T-helper 17 cell (primary cell): ENCODE data around the gene GHR. TPM values are rescaled to one million over a fixed set of nuclear protein-coding genes. Genes with fewer than 3 reads are reported as not detected.
"Not testable (repeated sequence)": the region's sequence is repeated elsewhere in the genome, so short reads cannot be mapped to it uniquely, and the experiment has no call there.

ENCODE experiments used
- ATAC-seq: fragments of 150-1000 bp; cut with Tn5 transposase; 2 replicates; pipeline ENCODE4 v1.10.0; 2021; ENCODE audit warnings: mild to moderate bottlenecking, moderate library complexity
- DNase-seq, 3 donors: peaks; one replicate each; pipeline versions ENCODE4 v3.0.0 to v3.0.0-alpha.2; 2020 to 2021
- H3K9me3 ChIP-seq: one replicate; pipeline ENCODE4 v1.7.0; 2013; ENCODE audit warnings: low read length, mild to moderate bottlenecking; ENCODE audit not compliant: control insufficient read depth, poor library complexity, severe bottlenecking
- H3K27ac Mint-ChIP-seq: one replicate; pipeline ENCODE4 v1.8.0; 2022; ENCODE audit warnings: mild to moderate bottlenecking, moderate library complexity, mixed read lengths
- H3K27me3 Mint-ChIP-seq: one replicate; pipeline ENCODE4 v1.8.0; 2022; ENCODE audit warnings: mixed read lengths
- H3K36me3 Mint-ChIP-seq: one replicate; pipeline ENCODE4 v1.8.0; 2022; ENCODE audit warnings: low read depth, mixed read lengths
- H3K4me1 Mint-ChIP-seq: one replicate; pipeline ENCODE4 v1.8.0; 2022; ENCODE audit warnings: mild to moderate bottlenecking, mixed read lengths
- H3K4me3 Mint-ChIP-seq: one replicate; pipeline ENCODE4 v1.8.0; 2022; ENCODE audit warnings: mild to moderate bottlenecking, moderate library complexity, mixed read lengths
- total RNA-seq, 4 donors: library from RNA in 2 of 4; stranded (reverse) in 2 of 4; gene quantifications; one replicate each; pipeline ENCODE4 v1.2.3 and lab custom pipeline; 2022 to 2026

GHR gene
- total RNA-seq, 2 donors from 2014 or later, result not detected

GRCh38 chr5:42640835-42641234 is 217.6 kb downstream of the GHR start:
- Mint-ChIP-seq H3K36me3 (no peaks in the 10 kb centered on the region), H3K27ac (no peak overlapping the region), H3K4me1 (no peaks in the 10 kb centered on the region), H3K4me3 (no peak overlapping the region), H3K27me3 (peaks cover 46% of the 10 kb centered on the region)
- no peak for ATAC-seq
- no peaks in the 10 kb centered on the region for H3K9me3 ChIP-seq
- no peak for DNase-seq

DNA sequence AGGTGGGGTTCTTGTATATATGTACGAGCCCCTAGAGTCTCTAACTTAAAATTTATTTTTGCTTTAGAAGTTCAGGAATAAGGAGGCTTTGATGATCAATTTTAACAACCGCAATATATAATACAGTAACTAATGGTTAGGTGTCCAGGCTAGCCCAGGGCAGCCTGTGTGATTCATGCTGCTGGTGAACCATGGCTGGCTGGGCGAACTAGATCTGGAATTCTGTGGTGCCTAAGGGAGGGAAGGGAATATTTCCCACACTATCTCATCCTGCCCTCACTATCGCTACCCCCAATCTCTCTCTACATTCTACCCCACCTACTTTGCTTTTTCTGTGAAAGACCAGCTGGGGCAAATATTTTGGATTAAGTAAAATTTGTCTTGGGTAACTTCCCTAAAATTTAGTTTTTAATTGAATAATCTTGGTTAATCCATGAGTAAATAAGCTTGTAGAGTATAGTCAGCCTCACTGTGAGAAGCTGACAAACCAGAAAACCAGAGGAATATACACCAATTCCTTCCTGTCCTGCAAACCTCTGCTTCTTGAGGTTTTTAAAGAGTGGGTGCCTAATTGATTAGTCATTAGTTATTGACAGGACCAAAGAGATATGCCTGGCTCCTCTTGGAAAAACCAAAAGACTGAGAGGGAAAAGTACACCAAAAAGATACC is 218.2 kb downstream of the GHR start:
- ATAC-seq (no peak), DNase-seq (no peak)
- H3K4me1 Mint-ChIP-seq, result no peaks in the 10 kb centered on the region
- no peak overlapping the region for H3K27ac Mint-ChIP-seq
- H3K4me3 Mint-ChIP-seq, result no peak overlapping the region
- no peaks in the 10 kb centered on the region for H3K9me3 ChIP-seq
- no peaks in the 10 kb centered on the region for H3K36me3 Mint-ChIP-seq
- peaks cover 46% of the 10 kb centered on the region for H3K27me3 Mint-ChIP-seq

DNA sequence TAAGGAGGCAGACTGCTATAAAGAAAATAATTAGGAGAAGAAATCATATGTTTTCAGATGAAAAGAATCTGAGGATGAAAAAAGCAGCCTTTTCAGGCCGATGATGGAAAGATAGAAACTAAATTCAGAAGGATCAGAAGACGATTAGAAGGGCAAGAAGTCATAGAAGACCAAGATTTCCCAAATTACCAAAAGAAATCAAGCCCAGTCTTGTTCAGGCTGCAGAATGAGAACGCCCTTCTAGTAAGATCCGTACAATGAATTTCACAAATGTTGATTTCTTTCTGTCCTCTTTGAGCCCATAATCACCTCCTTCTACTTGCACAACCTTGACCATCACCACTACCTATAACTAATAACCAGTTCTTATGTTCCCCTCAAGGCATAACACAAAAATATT is 218.8 kb downstream of the GHR start:
- no peaks in the 10 kb centered on the region for H3K4me1 Mint-ChIP-seq
- DNase-seq, result no peak
- H3K27ac Mint-ChIP-seq, result no peak overlapping the region
- ATAC-seq, result no peak
- H3K9me3 ChIP-seq, result no peaks in the 10 kb centered on the region
- no peaks in the 10 kb centered on the region for H3K36me3 Mint-ChIP-seq
- peaks cover 46% of the 10 kb centered on the region for H3K27me3 Mint-ChIP-seq
- H3K4me3 Mint-ChIP-seq, result no peak overlapping the region

DNA sequence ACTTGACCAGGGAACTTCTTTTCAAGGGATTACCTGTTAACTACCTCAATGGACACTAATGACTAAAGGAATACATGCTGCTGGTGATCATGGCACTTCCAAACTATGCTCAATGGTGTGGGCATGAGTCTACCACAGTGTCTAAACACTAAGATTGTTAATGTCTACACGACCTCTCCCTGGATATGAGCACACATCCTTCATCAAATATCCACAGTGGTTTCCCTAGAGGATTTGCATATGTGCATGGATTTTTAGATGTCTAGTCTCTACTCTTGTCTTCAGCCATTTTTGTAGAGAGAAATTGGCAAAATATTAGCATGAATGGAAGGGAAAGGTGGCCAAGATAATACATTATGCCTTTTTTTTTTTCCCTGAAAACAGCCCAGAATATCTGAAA is 220.1 kb downstream of the GHR start:
- Mint-ChIP-seq H3K36me3 (no peaks in the 10 kb centered on the region), H3K4me1 (no peaks in the 10 kb centered on the region), H3K4me3 (no peak overlapping the region), H3K27ac (no peak overlapping the region), H3K27me3 (peaks cover 36% of the 10 kb centered on the region)
- ATAC-seq (no peak), DNase-seq (no peak)
- no peaks in the 10 kb centered on the region for H3K9me3 ChIP-seq

DNA sequence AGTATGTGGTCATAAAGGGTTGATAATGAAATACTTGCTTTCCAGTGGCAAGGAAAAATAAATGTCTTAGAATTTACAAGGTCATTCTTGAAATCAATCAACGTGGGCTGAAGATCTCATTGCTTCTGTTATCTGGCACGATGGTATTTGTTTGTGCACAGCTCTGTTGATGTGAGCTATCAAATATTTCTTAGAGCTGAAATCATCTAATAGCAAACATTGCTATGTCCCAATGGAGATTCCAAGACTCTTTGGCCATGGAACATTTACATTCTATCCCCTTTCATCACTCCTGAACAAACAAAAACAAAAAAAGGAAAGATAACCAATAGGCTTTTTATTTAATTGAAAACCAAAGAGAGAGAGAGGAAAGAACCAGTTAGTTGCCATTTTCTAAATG is 221.9 kb downstream of the GHR start:
- Mint-ChIP-seq H3K4me1 (no peaks in the 10 kb centered on the region), H3K4me3 (no peak overlapping the region), H3K36me3 (no peaks in the 10 kb centered on the region), H3K27ac (no peak overlapping the region), H3K27me3 (peaks cover 25% of the 10 kb centered on the region)
- H3K9me3 ChIP-seq, result no peaks in the 10 kb centered on the region
- no peak for DNase-seq
- no peak for ATAC-seq

GRCh38 chr5:42648036-42648435 is 224.8 kb downstream of the GHR start:
- Mint-ChIP-seq H3K4me3 (no peak overlapping the region), H3K36me3 (no peaks in the 10 kb centered on the region), H3K4me1 (no peaks in the 10 kb centered on the region), H3K27me3 (peaks cover 7% of the 10 kb centered on the region), H3K27ac (no peak overlapping the region)
- DNase-seq (no peak), ATAC-seq (no peak)
- no peaks in the 10 kb centered on the region for H3K9me3 ChIP-seq

- no peaks in the 10 kb centered on the region for H3K4me1 Mint-ChIP-seq
- DNase-seq (no peak), ATAC-seq (no peak)
- H3K36me3 Mint-ChIP-seq, result no peaks in the 10 kb centered on the region
- no peak overlapping the region for H3K4me3 Mint-ChIP-seq
- H3K27ac Mint-ChIP-seq, result no peak overlapping the region
- peaks cover 2% of the 10 kb centered on the region for H3K27me3 Mint-ChIP-seq
- no peaks in the 10 kb centered on the region for H3K9me3 ChIP-seq
Observed at GRCh38 chr5:42648915-42649314, 225.7 kb downstream of the GHR start.

DNA sequence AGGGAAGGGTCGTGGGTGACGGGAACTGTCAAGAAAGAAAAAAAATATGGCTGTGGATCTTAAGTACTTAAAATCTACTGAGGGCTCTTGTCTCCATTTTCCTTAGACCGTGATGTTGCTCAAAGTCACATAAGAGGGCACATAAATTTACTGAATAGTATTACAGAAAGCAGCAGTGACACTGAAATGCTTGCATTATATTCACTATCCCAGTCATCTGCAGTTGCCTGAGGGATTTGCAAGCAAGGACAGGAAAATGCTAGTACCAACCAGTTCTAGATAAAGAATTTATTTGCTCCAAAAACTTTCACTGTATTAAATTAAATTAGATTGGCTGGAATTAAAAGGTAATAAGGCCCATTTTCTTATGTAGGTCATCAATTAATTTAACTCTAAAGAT is 226.8 kb downstream of the GHR start:
- Mint-ChIP-seq H3K4me1 (no peaks in the 10 kb centered on the region), H3K4me3 (no peak overlapping the region), H3K27ac (no peak overlapping the region), H3K27me3 (peaks cover 13% of the 10 kb centered on the region), H3K36me3 (no peaks in the 10 kb centered on the region)
- DNase-seq (no peak), ATAC-seq (no peak)
- no peaks in the 10 kb centered on the region for H3K9me3 ChIP-seq

DNA sequence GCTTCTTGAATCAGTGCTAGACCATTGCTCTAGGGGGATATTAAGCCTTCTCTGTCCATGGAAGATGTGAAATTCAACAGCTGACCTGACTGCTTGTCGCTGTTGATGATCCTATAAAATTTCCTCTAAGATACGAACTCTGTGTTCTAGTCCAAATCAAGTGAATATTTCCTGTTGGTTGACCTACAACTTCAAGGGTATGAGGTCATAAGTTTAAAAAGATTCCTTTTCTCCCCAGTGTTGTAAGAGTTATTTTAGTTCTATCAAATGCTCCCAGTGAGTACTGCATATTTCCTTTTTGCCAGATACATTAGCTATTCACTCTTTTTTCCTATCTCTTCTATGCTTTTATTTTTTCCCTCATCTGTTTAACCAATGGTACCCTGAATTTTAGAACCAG is 230.5 kb downstream of the GHR start:
- Mint-ChIP-seq H3K27ac (no peak overlapping the region), H3K36me3 (no peaks in the 10 kb centered on the region), H3K4me1 (peaks cover 4% of the 10 kb centered on the region), H3K27me3 (peaks cover 34% of the 10 kb centered on the region), H3K4me3 (no peak overlapping the region)
- ATAC-seq (no peak), DNase-seq (no peak)
- no peaks in the 10 kb centered on the region for H3K9me3 ChIP-seq

DNA sequence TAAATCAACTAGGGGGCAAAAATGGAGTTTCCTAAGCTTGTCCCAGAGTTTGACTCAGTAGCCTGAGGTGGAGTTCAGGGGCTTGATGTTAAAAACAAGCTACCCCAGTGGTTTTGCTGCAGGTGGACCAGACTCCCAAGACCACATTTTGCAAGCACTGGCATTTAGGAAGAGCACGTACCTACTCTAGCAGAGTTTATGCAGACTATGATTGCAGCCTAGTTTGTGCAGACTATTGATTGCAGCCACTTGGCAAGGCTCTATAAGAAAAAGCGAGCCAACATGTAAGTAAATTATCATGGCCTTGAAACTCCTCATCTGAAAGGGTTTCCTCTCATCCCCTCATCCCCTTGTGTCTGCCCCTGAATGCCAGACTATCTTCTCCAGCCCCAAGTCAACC is 231.4 kb downstream of the GHR start:
- no peaks in the 10 kb centered on the region for H3K9me3 ChIP-seq
- Mint-ChIP-seq H3K4me1 (peaks cover 4% of the 10 kb centered on the region), H3K4me3 (no peak overlapping the region), H3K36me3 (no peaks in the 10 kb centered on the region), H3K27ac (no peak overlapping the region), H3K27me3 (peaks cover 42% of the 10 kb centered on the region)
- DNase-seq (no peak), ATAC-seq (no peak)

GRCh38 chr5:42655982-42656650 is 232.9 kb downstream of the GHR start:
- DNase-seq, result no peak
- no peaks in the 10 kb centered on the region for H3K9me3 ChIP-seq
- Mint-ChIP-seq H3K36me3 (no peaks in the 10 kb centered on the region), H3K4me3 (no peak overlapping the region), H3K27ac (no peak overlapping the region), H3K27me3 (peaks cover 42% of the 10 kb centered on the region), H3K4me1 (peaks cover 4% of the 10 kb centered on the region)
- ATAC-seq, result no peak

DNA sequence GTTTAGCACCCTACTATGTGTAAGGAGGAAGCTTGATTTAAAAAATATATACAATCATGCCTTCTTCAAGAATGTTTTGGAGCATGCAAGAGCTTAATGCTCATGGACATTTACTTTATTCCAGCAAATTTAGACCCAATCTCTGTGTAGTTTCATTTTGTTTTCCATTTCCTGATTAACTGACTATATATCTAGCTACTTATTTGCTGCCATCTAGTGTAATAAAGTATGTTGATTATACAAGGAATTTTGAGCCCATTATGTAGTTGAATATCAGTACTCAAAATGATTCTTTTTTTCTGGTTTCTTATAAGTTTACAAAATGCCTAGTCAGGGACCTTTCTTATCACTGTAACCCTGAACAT is 233.4 kb downstream of the GHR start:
- H3K27me3 Mint-ChIP-seq, result peaks cover 42% of the 10 kb centered on the region
- no peak overlapping the region for H3K4me3 Mint-ChIP-seq
- H3K36me3 Mint-ChIP-seq, result no peaks in the 10 kb centered on the region
- peaks cover 4% of the 10 kb centered on the region for H3K4me1 Mint-ChIP-seq
- H3K9me3 ChIP-seq, result no peaks in the 10 kb centered on the region
- no peak overlapping the region for H3K27ac Mint-ChIP-seq
- DNase-seq (no peak), ATAC-seq (no peak)

DNA sequence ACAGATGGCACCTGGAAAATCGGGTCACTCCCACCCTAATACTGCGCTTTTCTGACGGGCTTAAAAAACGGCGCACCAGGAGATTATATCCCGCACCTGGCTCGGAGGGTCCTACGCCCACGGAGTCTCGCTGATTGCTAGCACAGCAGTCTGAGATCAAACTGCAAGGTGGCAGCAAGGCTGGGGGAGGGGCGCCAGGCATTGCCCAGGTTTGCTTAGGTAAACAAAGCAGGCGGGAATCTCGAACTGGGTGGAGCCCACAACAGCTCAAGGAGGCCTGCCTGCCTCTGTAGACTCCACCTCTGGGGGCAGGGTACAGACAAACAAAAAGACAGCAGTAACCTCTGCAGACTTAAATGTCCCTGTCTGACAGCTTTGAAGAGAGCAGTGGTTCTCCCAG is 236.6 kb downstream of the GHR start:
- H3K4me1 Mint-ChIP-seq, H3K36me3 Mint-ChIP-seq, DNase-seq, H3K4me3 Mint-ChIP-seq, ATAC-seq, H3K27ac Mint-ChIP-seq, H3K9me3 ChIP-seq: not testable (repeated sequence)
- H3K27me3 Mint-ChIP-seq, result peaks cover 31% of the 10 kb centered on the region

DNA sequence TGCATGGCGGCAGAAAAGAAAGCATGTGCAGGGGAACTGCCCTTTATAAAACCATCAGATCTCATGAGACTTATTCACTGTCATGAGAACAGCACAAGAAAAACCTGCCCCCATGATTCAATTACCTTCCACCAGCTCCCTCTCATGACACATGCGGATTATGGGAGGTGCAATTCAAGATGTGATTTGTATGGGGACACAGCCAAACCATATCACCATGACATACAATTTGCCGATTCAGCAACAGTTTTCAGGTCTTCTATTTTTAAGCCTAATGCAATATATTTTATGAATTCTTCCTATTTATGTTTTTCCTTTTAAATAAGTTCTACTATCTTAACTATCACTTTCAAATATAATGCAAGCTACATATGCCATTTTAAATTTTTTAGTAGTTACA is 242.6 kb downstream of the GHR start:
- Mint-ChIP-seq H3K27ac (no peak overlapping the region), H3K4me3 (no peak overlapping the region), H3K36me3 (peaks cover 2% of the 10 kb centered on the region), H3K27me3 (no peaks in the 10 kb centered on the region), H3K4me1 (no peaks in the 10 kb centered on the region)
- no peak for DNase-seq
- no peak for ATAC-seq
- H3K9me3 ChIP-seq, result no peaks in the 10 kb centered on the region
